K562 (cell line): ENCODE data around the gene PCSK1. TPM values are rescaled to one million over a fixed set of nuclear protein-coding genes. Genes with fewer than 3 reads are reported as not detected.

Experiments
- KDM5B ChIP-seq: fragments of 200-600 bp; sonication (generic); IDR thresholded peaks from 2 replicates; pipeline ENCODE4 v1.6.1; 2012; ENCODE audit warnings: low read depth, mild to moderate bottlenecking, moderate library complexity, low read length, control low read depth, inconsistent platforms; ENCODE audit not compliant: insufficient replicate concordance
- NR4A1 ChIP-seq, 2 experiments: fragments of 250-450 bp in 1 of 2; fragments of 450-650 bp in 1 of 2; sonication (Bioruptor Pico) in 1 of 2; IDR thresholded peaks; 2 replicates each; pipeline versions ENCODE4 v1.4.0 to v1.6.1; 2016 to 2020; ENCODE audit warnings: mild to moderate bottlenecking in 2 of 2, missing compliant biosample characterization in 1 of 2, missing genetic modification characterization in 1 of 2, moderate library complexity in 1 of 2
- RREB1 ChIP-seq: fragments of 250-450 bp; sonication (Bioruptor Pico); IDR thresholded peaks from 2 replicates; pipeline ENCODE4 v1.4.0; 2020
- ZNF398 ChIP-seq: fragments of 250-450 bp; sonication (Bioruptor Pico); IDR thresholded peaks from 2 replicates; pipeline ENCODE4 v1.8.0; 2021; ENCODE audit warnings: moderate library complexity, mild to moderate bottlenecking, inconsistent platforms
- polyA plus RNA-seq, 8 experiments: library from polyadenylated mRNA; depleted of rRNA in 4 of 8; stranded (reverse) in 5 of 8; unstranded in 3 of 8; fragments of >200 nt; fragmentation: Nextera tagmentation in 2 of 8; fragmentation: Illumina TruSeq in 1 of 8; extraction: Ambion mirVana in 2 of 8; extraction: Trizol in 1 of 8; gene quantifications; 2 replicates each; pipeline versions ENCODE4 v1.2.1 to v1.2.3, GENCODE V29; 2011 to 2014; ENCODE audit warnings: inconsistent platforms in 1 of 8, missing spikeins in 1 of 8
- total RNA-seq, 7 experiments: library from RNA; depleted of rRNA in 6 of 7; stranded (reverse); fragments of >200 nt in 6 of 7; fragmentation: Illumina TruSeq in 2 of 7; extraction: Trizol in 2 of 7; gene quantifications; 2 replicates each; pipeline versions ENCODE4 v1.2.1 to v1.2.3, GENCODE V29; 2011 to 2021; ENCODE audit warnings: low replicate concordance in 1 of 7

The PCSK1 gene
- total and polyA plus RNA-seq, 9 of the 15 experiments (the other 6 are each of a cell fraction or from before 2014, with no cell fraction given): not detected

- TF ChIP-seq RREB1 (CRISPR knock-in tag) (no peak), ZNF398 (no peak), NR4A1 (CRISPR knock-in tag; IDR thresholded peaks at IDR 0.05) (no peak), NR4A1 (tag; IDR thresholded peaks at IDR 0.05) (no peak), KDM5B (no peak)
Observed at GRCh38 chr5:96426831-96427230, 6.2 kb downstream of the PCSK1 start (continued).
